ENCODE results near the gene ADAMTS2.
A peak's percentile ranks its signal among the peaks of the same experiment; 100 is the strongest.

ADAMTS2 gene

GRCh38 chr5:179212870-179213269, 132.4 kb downstream of the ADAMTS2 start:
- peak; percentile 2 to 8 for DNase-seq

GRCh38 chr5:179211631-179212030, 133.6 kb downstream of the ADAMTS2 start:
- no peak for DNase-seq

GRCh38 chr5:179211068-179211467, 134.2 kb downstream of the ADAMTS2 start:
- no peak for DNase-seq

GRCh38 chr5:179210478-179210877, 134.8 kb downstream of the ADAMTS2 start:
- DNase-seq, result no peak

GRCh38 chr5:179209359-179210150, 135.7 kb downstream of the ADAMTS2 start:
- DNase-seq, result no peak

- DNase-seq, result no peak
These were observed 136.4 kb downstream of the ADAMTS2 start for GRCh38 chr5:179208706-179209358.

- DNase-seq, result no peak
These were observed 137.1 kb downstream of the ADAMTS2 start for GRCh38 chr5:179207920-179208705.

GRCh38 chr5:179207470-179207869, 137.8 kb downstream of the ADAMTS2 start:
- DNase-seq, result no peak

- no peak for DNase-seq
These were observed 138.9 kb downstream of the ADAMTS2 start for GRCh38 chr5:179206366-179206765.

GRCh38 chr5:179205277-179205676, 140.0 kb downstream of the ADAMTS2 start:
- DNase-seq, result no peak

GRCh38 chr5:179204572-179204971, 140.7 kb downstream of the ADAMTS2 start:
- DNase-seq, result no peak

GRCh38 chr5:179203248-179203647, 142.0 kb downstream of the ADAMTS2 start:
- no peak for DNase-seq

- no peak for DNase-seq
These were observed 143.3 kb downstream of the ADAMTS2 start for GRCh38 chr5:179201986-179202385.

GRCh38 chr5:179199246-179199645, 146.0 kb downstream of the ADAMTS2 start:
- DNase-seq, result no peak

GRCh38 chr5:179198825-179199224, 146.4 kb downstream of the ADAMTS2 start:
- no peak for DNase-seq

- no peak for DNase-seq
These were observed 148.7 kb downstream of the ADAMTS2 start for GRCh38 chr5:179196405-179197079.

- DNase-seq, result no peak
These were observed 149.5 kb downstream of the ADAMTS2 start for GRCh38 chr5:179195561-179196404.

GRCh38 chr5:179194941-179195381, 150.3 kb downstream of the ADAMTS2 start:
- no peak for DNase-seq

- DNase-seq, result no peak
These were observed 150.9 kb downstream of the ADAMTS2 start for GRCh38 chr5:179194201-179194910.

- DNase-seq, result no peak
These were observed 151.5 kb downstream of the ADAMTS2 start for GRCh38 chr5:179193746-179194145.

GRCh38 chr5:179192891-179193470, 152.3 kb downstream of the ADAMTS2 start:
- DNase-seq, result no peak
